Measurements from ENCODE around the gene SDHB.

SDHB gene

DNA sequence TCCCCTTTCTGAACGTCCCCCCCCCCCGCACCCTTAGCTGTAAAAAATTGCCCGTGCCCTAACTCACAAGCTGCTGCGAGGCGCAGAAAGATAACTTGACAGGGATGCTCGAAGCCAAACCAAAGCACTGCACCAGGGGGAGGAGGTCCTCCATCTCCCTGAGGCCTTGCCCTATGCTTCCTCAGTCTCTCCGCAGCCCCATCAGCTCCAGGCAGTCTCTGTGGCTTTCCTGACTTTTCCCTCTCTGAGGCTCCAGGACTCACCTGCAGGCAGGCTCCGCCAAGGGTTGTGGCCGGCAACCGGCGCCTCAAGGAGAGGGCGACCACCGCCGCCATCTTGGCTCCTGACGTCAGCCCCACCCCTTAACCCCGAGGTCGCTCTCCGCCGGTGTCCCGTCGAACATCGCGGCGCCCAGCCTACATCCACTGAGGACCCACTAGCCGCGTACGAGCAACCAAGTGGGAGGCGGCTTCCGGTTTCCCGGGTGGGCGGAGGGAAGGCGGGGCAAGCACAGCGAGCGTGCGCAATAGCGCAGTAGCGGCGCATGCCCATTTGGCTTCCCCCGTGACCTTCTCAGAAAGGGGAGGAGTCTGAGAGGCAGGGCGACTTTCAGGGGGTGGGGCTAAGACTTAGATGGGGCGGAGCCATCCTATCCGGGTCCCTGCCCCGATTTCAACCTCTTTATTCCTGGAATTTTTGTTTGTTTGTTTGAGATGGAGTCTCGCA lies at the start of gene SDHB:
SDHB (minus strand) TSS at position 348 of the 726 bp plus-strand sequence; CDS start at position 335, 13 bp downstream.
- DNase-seq, result peak; percentile 98

- no peak for DNase-seq
Measured at GRCh38 chr1:17102232-17102631, 48.4 kb upstream of the SDHB start.

DNA sequence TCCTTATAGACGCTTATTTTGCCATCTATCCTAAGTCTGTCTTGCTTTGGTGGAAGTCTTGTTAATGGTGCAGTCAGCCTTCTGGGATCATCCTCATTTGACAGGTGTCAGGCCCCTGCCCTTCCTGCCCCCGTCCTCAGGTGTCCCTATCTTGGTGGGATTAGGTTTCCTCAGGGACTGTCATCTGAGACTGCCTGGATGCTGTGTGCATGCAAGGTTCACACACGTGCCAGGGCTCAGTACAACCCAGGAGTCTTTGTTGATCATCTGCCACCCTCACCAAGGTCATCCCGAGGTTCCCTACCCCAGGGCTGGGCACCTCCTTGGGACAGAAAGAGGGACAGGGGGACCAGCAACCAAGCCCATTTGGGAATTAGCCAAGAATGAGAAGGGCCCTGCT lies 47.4 kb upstream of the SDHB start:
- DNase-seq, result no peak

DNA sequence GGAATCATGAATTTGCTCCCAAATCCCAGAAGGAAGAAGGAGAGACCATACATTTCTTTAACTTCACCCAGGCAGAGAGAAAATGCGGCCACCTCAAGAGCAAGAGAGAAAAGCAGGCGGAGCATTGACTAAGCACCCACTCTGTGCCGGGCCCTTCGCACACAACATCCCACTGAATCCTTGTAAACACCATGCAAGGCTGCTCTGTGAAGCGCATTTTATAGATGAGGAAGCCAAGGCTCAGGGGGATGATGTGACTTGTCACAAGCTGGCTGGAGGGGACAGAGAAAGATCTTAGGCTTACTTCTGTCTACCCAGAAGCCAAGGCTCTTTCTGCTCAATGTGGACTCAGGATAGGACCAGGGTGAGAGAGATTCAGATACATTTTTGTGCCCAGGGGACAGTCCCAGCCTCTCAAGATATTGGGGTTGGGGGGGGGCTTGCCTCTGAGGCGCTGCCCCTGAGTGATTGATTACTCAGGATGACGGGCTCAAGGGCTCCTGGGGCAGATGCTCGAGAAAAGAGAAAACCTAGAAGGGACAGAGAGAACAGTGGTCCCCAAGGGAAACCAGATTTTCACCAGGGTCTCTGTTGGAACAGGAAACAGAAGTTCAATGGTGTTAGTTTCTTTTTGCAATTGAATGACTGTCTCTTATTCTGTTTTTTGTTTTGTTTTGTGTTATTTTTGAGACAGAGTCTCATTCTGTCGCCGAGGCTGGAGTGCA lies 45.9 kb upstream of the SDHB start:
- DNase-seq, result no peak

DNA sequence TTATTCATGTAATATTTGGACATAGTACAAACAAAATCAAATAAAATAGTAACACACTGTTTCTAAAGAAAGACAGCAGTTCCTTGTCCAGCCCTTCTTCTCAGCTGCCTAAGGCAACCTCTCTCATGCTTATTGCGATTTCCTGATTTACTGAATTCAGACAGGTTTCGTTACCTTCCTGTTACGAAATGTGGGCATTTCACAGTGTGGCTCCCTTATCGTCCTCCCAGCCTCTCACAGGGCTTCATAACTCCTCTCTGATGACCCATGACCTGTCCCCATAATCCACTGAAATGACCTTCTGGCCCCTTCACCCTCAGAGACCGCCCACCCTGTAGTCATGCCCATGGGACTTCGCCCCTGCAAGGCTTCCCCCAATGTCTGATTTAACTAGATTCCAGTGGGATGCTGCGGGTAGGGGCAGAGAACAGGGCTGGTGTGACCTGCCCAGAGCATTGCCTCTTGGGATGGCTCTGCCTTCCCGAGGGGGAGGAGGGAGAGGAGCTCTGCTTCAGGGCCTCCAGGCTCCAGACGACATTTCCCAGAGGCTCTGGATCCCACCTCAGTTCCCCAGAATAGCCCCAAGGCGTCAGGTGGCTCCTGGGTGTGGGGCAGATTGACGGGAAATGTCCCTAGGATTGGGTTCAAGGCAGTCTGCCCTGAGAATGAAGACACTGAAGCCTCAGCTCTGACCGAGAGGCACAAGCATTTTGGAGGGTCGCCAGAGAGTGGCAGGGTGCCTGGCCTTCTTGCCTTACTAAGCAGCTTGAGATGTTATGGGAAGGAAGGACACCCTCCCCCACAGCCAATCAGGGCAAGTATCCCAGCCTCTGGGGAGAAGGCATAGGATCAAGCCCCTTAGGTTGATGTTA lies 44.9 kb upstream of the SDHB start:
- DNase-seq, result no peak

DNA sequence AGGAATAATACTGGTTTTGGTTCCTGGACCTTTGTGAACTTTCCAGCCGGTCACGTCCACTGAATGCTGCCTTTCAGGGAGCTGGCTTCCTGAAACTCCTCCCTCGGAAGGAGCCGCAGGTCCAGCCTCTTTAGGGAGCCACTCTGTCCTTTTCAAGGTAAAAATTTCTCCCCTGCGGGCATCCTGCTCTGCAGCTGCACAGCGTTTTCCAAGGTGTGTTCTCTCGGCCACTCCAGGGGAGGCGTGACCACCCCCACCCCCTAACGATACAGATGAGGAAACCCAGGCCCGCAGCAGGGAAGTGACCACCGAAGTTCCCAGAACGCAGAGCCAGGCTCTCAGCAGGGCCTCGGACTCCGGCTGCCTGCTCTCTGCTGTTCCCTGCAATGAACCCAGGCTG lies 44.0 kb upstream of the SDHB start:
- no peak for DNase-seq

- DNase-seq, result no peak
Measured at GRCh38 chr1:17097147-17097546, 43.3 kb upstream of the SDHB start.

DNA sequence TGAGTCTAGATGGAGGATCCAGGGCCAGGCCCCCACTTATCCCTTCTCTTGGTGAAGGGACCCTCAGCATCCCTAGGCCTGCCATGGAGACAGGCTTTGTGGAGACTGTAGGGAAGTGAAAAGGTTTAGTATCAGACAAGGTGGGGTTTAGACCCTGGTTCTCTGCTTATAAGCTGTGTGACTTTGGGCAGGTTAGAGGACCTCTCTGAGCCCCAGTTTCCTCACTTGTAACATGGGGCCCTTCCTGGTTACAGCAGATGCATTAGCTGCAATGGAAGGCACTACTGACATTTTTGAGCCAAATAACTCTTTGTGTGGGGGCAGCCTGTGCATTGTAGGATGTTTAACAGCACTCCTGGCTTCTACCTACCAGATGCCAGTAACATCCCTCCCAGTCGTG lies 42.8 kb upstream of the SDHB start:
- no peak for DNase-seq

GRCh38 chr1:17095141-17095540 lies 41.3 kb upstream of the SDHB start:
- DNase-seq, result no peak

GRCh38 chr1:17094664-17095063 lies 40.8 kb upstream of the SDHB start:
- no peak for DNase-seq

DNA sequence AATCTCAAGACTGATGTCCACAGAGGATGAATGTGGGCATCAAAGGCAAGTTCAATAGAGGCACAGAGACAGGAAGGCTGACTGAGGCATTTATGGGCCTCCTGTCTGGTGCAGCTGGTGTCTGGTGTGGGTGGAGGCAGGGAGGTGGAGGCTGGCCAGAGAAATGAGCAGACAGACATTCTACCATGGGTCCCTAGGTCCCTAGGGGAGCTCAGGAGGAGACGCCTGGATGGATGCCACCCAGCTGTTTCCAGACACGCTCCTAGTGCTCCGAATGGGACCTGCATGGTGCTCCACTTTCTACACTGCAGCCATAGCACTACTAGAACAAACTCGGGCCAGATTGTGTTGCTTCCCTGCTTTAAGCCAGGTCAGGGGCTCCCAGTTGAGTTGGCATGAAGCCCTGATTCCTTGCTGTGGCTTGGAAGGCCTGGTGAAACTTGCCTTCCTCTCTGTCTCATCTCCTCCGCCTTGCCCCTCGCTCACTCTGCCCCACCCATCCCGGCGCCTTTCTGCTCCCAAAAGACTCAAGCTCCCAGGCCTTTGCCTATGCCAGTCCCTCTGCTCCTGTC lies 40.1 kb upstream of the SDHB start:
- no peak for DNase-seq

- DNase-seq, result no peak
Measured at GRCh38 chr1:17091252-17091651, 37.4 kb upstream of the SDHB start.

GRCh38 chr1:17089506-17089905 lies 35.7 kb upstream of the SDHB start:
- peak; percentile 71 for DNase-seq

- no peak for DNase-seq
Measured at GRCh38 chr1:17086751-17087150, 32.9 kb upstream of the SDHB start.

DNA sequence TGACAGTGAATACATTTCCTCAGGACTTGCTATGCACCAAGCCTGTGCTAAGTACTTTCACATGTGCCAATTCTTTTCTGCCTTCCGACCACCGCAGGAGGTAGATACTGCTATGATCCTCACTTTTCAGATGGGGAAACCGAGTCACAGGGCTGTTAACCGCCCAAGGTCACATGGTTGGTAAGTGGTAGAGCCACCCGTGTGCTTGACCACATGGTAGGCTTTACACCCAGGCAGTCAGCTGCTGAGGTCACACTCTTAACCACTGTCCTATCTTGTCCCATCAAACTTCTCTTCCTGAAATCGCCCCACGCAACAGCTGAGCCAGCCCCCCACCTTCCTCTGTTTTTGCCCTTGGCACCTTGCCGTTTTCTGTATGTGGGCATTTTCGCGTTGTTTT lies 31.0 kb upstream of the SDHB start:
- no peak for DNase-seq

DNA sequence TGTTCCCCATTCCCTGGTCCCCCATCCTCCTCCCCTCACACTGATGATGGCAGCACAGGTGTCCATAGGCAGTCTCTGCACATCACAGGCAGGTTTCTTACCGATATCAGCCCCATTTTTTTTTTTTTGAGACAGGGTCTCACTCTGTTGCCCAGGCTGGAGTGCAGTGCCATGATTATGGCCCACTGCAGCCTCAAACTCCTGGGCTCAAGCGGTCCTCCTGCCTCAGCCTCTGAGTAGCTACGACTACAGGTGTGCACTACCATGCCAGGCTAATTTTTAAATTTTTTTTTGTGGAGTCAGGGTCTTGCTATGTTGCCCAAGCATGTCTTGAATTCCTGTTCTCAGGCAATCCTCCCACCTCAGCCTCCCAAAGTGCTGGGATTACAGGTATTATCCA lies 28.9 kb upstream of the SDHB start:
- DNase-seq, result no peak

DNA sequence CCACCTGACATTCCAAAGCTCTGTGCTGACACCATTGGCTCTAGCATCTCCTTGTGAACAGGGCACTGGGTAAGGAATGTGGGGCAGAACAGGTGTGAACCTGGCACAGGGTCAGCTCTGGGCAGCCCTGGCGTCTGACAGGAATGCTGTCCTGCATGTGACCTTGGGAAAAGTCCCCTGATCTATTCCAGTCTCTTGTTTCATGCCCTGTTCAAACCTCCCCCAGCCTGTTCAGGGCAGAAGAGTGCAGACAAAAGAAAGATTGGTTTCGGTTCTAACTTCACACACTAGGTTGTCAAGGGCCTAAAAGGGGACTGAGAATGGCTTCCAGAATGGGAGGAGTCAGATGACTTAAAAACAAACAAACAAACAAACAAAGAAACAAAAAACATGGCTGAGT lies 27.6 kb upstream of the SDHB start:
- no peak for DNase-seq

GRCh38 chr1:17080880-17081279 lies 27.0 kb upstream of the SDHB start:
- DNase-seq, result no peak

GRCh38 chr1:17080085-17080759 lies 26.4 kb upstream of the SDHB start:
- no peak for DNase-seq

GRCh38 chr1:17078991-17079868 lies 25.4 kb upstream of the SDHB start:
- no peak for DNase-seq

DNA sequence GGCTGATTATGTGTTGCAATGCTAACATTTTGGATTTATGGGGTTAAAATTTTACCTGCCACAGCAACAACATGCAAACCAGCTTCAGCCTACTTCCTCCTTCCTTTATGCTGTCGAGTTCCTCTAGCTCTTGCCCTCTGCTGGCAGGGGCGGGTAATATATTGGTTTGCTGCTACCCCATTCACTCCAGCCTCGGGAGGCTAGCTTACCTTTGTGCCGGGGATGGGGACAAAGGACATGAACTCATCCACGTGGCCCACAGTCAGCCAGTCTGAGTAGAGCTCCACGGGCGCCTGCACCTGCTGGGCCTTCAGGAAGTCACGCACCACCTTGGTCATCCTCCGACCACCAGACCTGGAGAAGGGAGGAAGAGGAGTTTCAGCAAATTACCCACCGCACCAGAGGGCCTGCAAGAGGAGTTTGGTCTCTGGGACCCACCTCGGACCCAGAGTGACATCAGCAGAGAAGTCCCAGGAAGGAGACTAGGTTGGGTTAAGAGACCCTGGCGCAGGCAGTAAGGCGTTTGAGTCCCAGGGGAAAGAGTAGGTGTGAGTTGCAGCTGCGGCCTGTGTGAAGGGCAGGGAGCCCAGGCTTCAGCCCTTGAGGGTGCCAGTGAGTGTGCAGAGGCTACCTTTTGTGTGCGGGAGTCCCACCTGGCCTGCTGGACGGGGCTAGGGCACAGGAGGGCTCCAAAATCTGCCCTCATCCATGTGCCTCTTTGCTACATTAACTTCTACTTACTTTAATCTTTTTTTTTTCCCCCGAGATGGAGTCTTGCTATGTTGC lies 21.8 kb upstream of the SDHB start:
- DNase-seq, result no peak

Data from retina (tissue), 1 donor.